HG02870 (cell line): ENCODE data around the gene GALM.
"Not testable (repeated sequence)": the region's sequence is repeated elsewhere in the genome, so short reads cannot be mapped to it uniquely, and the experiment has no call there.

Experiments
- ATAC-seq: cut with Tn5 transposase; IDR thresholded peaks from one replicate; pipeline ENCODE4 v1.9.1; 2021; ENCODE audit warnings: mild to moderate bottlenecking, moderate library complexity; ENCODE audit not compliant: unreplicated experiment

GALM gene

DNA sequence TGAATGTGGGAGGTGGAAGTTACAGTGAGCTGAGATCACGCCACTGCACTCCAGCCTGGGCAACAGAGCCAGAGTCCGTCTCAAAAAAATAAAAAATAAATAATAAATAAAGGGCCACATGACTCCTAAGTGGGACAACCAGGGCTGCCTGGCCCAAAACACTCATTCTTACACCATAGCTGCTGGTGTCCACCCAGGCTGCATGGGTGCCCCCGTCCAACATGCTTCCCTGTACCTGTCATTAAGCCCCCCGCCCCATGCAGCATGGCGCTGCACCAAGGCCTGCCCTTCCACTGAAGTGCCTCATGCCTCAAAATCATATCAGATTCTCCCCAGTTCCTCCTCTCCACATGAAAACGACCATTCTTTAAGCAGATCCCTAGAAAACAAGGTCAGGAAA, 10.8 kb downstream of the GALM start:
- ATAC-seq, result no peak

GRCh38 chr2:38680868-38681267, 15.0 kb downstream of the GALM start:
- not testable (repeated sequence) for ATAC-seq

- no peak for ATAC-seq
These were observed 16.2 kb downstream of the GALM start for GRCh38 chr2:38682008-38682575.

GRCh38 chr2:38682620-38683019, 16.7 kb downstream of the GALM start:
- not testable (repeated sequence) for ATAC-seq

DNA sequence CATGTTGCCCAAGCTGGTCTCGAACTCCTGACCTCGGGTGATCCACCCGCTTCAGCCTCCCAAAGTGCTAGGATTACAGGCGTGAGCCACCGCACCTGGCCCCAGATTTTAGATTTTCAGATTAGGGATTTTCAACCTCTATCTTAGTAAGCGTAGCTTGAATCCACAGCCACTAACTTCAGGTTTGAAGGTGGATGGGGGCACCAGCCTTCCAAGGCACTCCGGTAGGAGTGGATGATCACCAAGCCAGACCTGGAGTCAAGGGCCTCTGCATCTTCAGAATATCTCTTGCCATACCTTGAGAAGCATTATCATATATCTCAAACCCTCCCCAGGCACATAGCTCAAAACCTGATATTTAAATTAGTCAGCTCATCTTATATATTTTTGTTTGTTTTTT, 17.9 kb downstream of the GALM start:
- ATAC-seq, result no peak

GRCh38 chr2:38685116-38685735, 19.3 kb downstream of the GALM start:
- no peak for ATAC-seq

DNA sequence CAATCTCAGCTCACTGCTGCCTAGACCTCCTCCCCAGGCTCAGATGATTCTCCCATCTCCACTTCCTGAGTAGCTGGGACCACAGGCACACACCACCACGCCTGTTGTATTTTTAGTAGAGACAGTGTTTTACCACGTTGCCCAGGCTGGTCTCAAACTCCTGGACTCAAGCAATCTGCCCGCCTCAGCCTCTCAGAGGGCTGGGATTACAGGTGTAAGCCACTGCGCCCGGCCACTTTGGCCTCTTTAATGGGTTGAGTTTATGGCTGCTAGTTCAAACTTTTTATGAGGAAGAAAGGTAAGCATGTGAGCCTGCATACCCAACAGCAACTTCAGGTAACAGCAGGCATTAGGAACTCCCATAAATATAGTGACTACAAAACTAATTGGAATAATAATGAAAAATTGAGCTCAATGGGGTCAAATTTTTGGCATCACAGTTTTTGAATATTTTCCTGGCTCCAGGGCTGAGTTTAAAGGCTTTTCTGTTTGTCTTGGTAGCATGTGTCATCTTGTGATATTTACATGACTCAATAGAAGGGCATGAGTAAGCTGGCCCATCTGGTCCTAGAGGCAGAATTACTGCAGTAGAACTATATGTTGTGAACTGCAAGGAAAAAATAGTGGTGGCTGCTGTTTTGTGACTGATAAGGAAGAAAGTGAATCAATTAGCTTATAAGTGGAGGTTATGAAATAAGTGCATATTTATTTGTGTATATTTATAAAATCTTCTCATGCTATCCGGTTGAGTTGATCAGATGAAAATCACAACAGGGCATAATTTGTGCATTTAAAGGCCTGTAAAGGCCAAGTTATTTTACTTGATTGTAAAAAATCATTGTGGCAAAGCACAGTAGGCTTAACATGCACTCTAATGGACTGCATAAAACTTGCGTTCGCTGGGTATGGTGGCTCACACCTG, 24.8 kb downstream of the GALM start:
- no peak for ATAC-seq

DNA sequence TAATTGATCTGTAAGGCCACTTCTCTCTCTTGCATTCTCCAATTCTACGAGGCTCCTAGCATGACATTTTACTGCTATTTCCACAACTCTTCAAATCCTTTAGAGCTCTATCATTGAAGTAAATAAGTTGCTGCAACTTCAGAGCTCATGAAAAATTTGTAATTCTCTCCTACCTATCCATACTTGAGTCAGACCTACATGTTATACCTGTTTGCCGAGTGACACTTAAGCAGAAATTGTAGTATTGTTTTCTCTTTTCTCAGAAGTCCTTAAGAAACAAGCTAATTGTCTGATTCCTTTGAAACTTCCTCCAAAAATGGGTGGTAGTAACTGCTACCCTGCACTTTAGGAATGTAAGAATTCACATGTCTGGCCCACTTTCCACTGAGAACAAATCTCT, 26.1 kb downstream of the GALM start:
- ATAC-seq, result no peak

DNA sequence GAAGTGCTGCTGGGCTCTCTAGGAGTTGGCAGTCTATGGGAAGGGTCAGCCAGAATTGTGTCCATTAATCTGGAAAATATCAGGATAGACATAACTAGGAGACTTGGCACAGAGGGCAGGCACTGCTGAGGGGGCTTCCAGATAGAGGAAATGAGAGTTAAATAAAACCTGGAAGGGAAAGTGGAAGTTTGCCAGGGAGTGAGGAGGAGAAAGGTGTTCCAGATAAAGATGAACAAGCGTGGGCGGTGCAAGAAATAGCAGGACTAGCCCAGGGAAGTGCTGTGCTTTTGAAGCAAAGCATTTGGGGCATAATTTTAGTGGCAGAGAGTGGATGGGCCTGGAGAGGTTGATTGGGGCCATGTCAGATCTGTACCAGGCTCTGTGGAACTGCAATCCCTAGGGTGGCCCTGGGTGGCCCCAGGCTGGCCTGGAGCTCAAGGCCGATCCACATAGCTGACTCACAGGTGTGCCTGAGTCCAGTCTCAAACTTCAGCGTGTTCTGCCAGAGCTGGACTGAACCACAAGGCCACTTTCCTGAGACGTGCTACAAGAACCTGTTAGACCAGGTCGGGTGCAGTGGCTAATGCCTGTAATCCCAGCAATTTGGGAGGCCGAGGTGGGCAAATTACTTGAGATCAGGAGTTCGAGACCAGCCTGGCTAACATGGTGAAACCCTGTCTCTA, 26.9 kb downstream of the GALM start:
- ATAC-seq, result no peak

DNA sequence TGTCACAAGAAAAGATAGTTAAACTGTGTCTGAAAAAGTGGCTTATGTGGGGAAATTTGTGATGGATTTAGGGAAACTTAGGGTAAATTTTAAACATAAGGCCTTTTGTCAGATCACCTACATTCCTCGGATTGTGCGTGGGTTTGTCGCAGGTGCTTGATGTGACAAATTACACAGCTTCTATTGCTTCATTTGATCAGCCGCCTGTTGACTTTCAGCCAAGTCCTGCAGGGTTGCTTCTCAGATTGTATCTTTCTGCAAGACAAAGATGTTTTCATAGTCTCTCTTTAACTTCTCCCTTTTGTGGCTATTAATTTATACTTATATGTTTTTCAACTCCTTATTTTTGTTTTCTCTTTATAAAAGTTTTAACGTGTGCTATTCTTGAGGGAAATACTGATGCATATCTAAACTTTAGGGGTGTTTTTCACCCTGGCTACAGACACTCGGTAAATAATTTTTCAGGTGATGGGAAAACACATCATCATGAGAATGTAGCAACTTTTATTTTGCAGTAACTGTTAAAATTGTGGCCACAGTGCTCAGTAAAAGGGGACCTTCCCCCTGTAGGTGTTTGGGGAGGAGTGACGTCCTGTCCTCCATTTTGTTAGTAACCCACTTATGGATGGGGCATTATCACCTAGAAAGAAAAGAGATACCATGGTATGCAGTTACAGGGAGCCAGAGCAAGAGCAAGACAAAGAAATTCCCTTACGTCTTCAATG, 31.4 kb downstream of the GALM start:
- ATAC-seq, result no peak

GRCh38 chr2:38698467-38699003, 32.6 kb downstream of the GALM start:
- no peak for ATAC-seq

- ATAC-seq, result no peak
These were observed 34.3 kb downstream of the GALM start for GRCh38 chr2:38700113-38700785.

GRCh38 chr2:38700881-38701458, 35.1 kb downstream of the GALM start:
- ATAC-seq, result no peak

DNA sequence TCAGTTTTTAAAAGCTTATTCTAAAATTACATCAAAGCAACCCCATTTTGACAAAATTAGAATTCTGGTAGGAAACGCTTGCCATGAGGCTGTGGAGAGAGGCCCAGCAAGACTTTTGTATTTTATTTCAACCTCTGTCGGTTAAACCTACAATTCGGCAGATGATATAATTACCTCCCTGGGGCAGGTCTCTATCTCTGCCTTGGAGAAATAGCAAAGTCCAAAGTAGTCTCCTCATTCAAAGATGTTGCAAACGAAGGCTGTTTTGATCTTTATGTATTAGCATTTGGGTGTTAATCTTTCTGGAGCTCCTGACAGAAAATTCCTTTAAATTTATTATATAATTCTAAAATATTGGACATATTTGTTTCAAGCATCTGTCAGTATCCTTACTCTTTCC, 35.6 kb downstream of the GALM start:
- ATAC-seq, result no peak

DNA sequence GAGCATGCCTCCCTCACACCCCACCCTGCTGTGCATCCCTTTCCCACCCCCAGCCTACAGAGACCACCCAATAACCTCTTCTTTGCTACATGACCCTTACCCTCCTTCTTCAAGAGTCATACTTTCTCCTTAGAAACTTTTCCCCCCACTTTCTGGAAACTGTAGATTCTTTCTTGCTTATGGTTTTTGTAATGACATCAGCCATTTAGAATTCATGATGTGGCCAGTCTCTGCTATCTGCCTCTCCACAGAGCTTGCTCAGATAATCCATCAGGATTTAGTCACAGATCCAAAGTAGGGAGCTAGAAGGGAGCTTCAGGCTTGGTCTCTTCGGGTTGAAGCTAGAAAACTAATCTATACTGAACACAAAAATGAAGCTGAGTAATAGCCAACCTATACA, 36.5 kb downstream of the GALM start:
- ATAC-seq, result no peak

DNA sequence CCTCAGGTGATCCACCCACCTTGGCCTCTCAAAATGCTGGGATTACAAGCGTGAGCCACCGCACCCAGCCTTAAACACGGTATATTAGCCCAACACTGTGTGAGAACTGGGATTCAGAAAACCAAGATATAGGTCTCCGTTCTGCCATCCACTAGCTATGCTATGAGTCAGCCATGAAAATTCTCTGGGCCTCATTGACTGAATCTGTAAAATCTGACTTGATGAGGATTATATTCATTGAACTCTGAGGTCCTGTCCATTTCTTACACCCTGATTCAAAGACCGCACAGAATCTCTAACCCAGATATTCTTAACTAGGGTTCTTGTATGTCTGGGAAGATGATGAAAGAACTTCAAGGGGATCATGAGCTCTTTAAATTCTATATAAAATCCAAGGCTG, 37.4 kb downstream of the GALM start:
- not testable (repeated sequence) for ATAC-seq

DNA sequence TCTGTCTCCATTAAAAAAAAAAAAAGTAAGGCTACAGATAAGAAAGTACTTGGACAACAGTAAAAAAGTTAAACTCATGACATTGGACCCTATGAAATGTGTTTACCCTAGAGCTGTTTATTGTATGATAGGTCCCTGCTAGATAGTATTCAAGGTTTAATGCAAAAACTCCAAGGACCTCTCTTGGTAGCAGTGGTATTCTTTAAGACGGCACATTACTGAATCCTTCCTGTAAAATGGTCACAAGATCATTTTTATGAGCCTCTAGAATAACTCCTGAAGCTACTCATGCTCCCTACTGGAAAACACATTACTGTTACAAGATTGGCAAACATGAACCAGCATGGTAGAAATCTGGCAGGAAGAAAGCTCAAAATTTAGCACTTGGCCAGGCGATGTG, 38.8 kb downstream of the GALM start:
- ATAC-seq, result no peak

- no peak for ATAC-seq
These were observed 41.0 kb downstream of the GALM start for GRCh38 chr2:38706846-38707345.

- ATAC-seq, result not testable (repeated sequence)
These were observed 42.6 kb downstream of the GALM start for GRCh38 chr2:38708491-38708890.
